ENCODE results near the gene SHKBP1.
A peak's percentile ranks its signal among the peaks of the same experiment; 100 is the strongest.

Gene SHKBP1

DNA sequence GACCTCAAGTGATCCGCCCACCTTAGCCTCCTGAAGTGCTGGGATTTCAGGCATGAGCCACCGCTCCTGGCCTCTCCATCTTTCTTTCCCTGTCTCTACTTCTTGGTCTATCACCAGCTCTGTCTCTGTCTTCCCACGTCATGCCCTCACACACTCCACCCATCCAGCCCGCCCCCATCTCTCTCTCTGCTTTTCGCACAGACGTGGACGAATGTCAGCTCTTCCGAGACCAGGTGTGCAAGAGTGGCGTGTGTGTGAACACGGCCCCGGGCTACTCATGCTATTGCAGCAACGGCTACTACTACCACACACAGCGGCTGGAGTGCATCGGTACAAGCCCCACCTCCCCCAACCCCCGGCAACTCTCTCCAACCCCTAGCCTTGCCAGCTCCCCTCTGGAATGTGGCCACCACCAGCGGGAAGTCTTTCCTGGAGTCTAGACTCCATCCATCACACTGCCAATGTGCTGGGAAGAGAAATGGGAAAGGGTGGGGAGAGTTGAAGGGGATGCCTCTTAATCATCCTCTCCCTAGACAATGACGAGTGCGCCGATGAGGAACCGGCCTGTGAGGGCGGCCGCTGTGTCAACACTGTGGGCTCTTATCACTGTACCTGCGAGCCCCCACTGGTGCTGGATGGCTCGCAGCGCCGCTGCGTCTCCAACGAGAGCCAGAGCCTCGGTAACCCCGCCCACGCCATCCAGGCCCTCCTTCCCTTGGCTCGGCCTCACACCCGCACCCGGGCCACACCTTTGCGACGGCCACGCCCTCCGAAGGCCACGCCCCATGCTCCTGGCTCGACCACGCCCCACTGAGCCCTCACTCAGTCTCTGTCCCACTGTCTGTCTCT is 47.0 kb downstream of the SHKBP1 start (continued):
- TF ChIP-seq, protein P1, sequence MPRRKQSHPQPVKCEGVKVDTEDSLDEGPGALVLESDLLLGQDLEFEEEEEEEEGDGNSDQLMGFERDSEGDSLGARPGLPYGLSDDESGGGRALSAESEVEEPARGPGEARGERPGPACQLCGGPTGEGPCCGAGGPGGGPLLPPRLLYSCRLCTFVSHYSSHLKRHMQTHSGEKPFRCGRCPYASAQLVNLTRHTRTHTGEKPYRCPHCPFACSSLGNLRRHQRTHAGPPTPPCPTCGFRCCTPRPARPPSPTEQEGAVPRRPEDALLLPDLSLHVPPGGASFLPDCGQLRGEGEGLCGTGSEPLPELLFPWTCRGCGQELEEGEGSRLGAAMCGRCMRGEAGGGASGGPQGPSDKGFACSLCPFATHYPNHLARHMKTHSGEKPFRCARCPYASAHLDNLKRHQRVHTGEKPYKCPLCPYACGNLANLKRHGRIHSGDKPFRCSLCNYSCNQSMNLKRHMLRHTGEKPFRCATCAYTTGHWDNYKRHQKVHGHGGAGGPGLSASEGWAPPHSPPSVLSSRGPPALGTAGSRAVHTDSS (tag by site-specific recombination; IDR thresholded peaks at IDR 0.05) = no peak
- TF ChIP-seq ZFP37 (tag by site-specific recombination; IDR thresholded peaks at IDR 0.05) = peak; percentile 85
- TF ChIP-seq, protein P2, sequence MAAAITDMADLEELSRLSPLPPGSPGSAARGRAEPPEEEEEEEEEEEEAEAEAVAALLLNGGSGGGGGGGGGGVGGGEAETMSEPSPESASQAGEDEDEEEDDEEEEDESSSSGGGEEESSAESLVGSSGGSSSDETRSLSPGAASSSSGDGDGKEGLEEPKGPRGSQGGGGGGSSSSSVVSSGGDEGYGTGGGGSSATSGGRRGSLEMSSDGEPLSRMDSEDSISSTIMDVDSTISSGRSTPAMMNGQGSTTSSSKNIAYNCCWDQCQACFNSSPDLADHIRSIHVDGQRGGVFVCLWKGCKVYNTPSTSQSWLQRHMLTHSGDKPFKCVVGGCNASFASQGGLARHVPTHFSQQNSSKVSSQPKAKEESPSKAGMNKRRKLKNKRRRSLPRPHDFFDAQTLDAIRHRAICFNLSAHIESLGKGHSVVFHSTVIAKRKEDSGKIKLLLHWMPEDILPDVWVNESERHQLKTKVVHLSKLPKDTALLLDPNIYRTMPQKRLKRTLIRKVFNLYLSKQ (tag by site-specific recombination; IDR thresholded peaks at IDR 0.05; ENCODE audit: borderline replicate concordance) = no peak
- peak; percentile 77; the same call in 1 of the 2 replicates for TF ChIP-seq ZNF391 (tag by site-specific recombination; IDR thresholded peaks at IDR 0.05; ENCODE audit: borderline replicate concordance, low read depth)
- TF ChIP-seq ZNF600 (tag by site-specific recombination; IDR thresholded peaks at IDR 0.05) = peak; percentile 99
- TF ChIP-seq SP3 (tag by site-specific recombination; IDR thresholded peaks at IDR 0.05) = peak; percentile 92
- TF ChIP-seq KLF1 (tag by site-specific recombination; IDR thresholded peaks at IDR 0.05) = peak; percentile 100
- TF ChIP-seq ZNF146 (tag by site-specific recombination; IDR thresholded peaks at IDR 0.05) = no peak
- TF ChIP-seq, protein P3, sequence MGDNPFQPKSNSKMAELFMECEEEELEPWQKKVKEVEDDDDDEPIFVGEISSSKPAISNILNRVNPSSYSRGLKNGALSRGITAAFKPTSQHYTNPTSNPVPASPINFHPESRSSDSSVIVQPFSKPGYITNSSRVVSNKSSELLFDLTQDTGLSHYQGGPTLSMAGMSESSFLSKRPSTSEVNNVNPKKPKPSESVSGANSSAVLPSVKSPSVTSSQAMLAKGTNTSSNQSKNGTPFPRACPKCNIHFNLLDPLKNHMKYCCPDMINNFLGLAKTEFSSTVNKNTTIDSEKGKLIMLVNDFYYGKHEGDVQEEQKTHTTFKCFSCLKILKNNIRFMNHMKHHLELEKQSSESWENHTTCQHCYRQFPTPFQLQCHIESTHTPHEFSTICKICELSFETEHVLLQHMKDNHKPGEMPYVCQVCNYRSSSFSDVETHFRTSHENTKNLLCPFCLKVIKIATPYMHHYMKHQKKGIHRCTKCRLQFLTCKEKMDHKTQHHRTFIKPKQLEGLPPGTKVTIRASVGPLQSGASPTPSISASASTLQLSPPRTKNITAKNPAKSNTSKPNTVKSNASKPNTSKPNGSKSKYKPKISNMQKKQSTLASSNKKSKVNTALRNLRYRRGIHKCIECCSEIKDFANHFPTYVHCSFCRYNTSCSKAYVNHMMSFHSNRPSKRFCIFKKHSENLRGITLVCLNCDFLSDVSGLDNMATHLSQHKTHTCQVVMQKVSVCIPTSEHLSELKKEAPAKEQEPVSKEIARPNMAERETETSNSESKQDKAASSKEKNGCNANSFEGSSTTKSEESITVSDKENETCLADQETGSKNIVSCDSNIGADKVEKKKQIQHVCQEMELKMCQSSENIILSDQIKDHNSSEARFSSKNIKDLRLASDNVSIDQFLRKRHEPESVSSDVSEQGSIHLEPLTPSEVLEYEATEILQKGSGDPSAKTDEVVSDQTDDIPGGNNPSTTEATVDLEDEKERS (tag by site-specific recombination; IDR thresholded peaks at IDR 0.05) = peak; percentile 12; the same call in 1 of the 2 replicates
- peak; percentile 98 for TF ChIP-seq PRDM1 (tag by site-specific recombination; IDR thresholded peaks at IDR 0.05)
- 0 out of 2 replicates have a peak, but pooled peaks have one; percentile 30 for TF ChIP-seq ZNF157 (tag by site-specific recombination; IDR thresholded peaks at IDR 0.05)
- TF ChIP-seq, protein P4, sequence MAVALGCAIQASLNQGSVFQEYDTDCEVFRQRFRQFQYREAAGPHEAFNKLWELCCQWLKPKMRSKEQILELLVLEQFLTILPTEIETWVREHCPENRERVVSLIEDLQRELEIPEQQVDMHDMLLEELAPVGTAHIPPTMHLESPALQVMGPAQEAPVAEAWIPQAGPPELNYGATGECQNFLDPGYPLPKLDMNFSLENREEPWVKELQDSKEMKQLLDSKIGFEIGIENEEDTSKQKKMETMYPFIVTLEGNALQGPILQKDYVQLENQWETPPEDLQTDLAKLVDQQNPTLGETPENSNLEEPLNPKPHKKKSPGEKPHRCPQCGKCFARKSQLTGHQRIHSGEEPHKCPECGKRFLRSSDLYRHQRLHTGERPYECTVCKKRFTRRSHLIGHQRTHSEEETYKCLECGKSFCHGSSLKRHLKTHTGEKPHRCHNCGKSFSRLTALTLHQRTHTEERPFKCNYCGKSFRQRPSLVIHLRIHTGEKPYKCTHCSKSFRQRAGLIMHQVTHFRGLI (tag by site-specific recombination; IDR thresholded peaks at IDR 0.05) = peak; percentile 39; the same call in 1 of the 2 replicates
- TF ChIP-seq ZNF561 (tag by site-specific recombination; IDR thresholded peaks at IDR 0.05; ENCODE audit: borderline replicate concordance) = peak; percentile 93; the same call in 1 of the 2 replicates
- no peak for TF ChIP-seq ZNF416 (tag by site-specific recombination; IDR thresholded peaks at IDR 0.05)
- no peak for TF ChIP-seq ZNF292 (tag by site-specific recombination; IDR thresholded peaks at IDR 0.05; ENCODE audit: borderline replicate concordance, low read depth)
- no peak for TF ChIP-seq ZNF558 (tag by site-specific recombination; IDR thresholded peaks at IDR 0.05)
- TF ChIP-seq ZNF350 (tag by site-specific recombination; IDR thresholded peaks at IDR 0.05) = no peak
- TF ChIP-seq, protein P5, sequence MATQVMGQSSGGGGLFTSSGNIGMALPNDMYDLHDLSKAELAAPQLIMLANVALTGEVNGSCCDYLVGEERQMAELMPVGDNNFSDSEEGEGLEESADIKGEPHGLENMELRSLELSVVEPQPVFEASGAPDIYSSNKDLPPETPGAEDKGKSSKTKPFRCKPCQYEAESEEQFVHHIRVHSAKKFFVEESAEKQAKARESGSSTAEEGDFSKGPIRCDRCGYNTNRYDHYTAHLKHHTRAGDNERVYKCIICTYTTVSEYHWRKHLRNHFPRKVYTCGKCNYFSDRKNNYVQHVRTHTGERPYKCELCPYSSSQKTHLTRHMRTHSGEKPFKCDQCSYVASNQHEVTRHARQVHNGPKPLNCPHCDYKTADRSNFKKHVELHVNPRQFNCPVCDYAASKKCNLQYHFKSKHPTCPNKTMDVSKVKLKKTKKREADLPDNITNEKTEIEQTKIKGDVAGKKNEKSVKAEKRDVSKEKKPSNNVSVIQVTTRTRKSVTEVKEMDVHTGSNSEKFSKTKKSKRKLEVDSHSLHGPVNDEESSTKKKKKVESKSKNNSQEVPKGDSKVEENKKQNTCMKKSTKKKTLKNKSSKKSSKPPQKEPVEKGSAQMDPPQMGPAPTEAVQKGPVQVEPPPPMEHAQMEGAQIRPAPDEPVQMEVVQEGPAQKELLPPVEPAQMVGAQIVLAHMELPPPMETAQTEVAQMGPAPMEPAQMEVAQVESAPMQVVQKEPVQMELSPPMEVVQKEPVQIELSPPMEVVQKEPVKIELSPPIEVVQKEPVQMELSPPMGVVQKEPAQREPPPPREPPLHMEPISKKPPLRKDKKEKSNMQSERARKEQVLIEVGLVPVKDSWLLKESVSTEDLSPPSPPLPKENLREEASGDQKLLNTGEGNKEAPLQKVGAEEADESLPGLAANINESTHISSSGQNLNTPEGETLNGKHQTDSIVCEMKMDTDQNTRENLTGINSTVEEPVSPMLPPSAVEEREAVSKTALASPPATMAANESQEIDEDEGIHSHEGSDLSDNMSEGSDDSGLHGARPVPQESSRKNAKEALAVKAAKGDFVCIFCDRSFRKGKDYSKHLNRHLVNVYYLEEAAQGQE (tag by site-specific recombination; IDR thresholded peaks at IDR 0.05) = peak; percentile 76
- peak; percentile 77 for TF ChIP-seq ZBTB21 (tag by site-specific recombination; IDR thresholded peaks at IDR 0.05)
- TF ChIP-seq ZNF843 (tag by site-specific recombination; IDR thresholded peaks at IDR 0.05) = 0 out of 2 replicates have a peak, but pooled peaks have one; percentile 75
- TF ChIP-seq ZNF473 (tag by site-specific recombination; IDR thresholded peaks at IDR 0.05) = no peak
- TF ChIP-seq ZNF626 (tag by site-specific recombination; IDR thresholded peaks at IDR 0.05) = no peak
- TF ChIP-seq, protein P6, sequence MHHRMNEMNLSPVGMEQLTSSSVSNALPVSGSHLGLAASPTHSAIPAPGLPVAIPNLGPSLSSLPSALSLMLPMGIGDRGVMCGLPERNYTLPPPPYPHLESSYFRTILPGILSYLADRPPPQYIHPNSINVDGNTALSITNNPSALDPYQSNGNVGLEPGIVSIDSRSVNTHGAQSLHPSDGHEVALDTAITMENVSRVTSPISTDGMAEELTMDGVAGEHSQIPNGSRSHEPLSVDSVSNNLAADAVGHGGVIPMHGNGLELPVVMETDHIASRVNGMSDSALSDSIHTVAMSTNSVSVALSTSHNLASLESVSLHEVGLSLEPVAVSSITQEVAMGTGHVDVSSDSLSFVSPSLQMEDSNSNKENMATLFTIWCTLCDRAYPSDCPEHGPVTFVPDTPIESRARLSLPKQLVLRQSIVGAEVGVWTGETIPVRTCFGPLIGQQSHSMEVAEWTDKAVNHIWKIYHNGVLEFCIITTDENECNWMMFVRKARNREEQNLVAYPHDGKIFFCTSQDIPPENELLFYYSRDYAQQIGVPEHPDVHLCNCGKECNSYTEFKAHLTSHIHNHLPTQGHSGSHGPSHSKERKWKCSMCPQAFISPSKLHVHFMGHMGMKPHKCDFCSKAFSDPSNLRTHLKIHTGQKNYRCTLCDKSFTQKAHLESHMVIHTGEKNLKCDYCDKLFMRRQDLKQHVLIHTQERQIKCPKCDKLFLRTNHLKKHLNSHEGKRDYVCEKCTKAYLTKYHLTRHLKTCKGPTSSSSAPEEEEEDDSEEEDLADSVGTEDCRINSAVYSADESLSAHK (tag by site-specific recombination; IDR thresholded peaks at IDR 0.05) = peak; percentile 84
